ENCODE results near the gene CABP7.

The CABP7 gene

DNA sequence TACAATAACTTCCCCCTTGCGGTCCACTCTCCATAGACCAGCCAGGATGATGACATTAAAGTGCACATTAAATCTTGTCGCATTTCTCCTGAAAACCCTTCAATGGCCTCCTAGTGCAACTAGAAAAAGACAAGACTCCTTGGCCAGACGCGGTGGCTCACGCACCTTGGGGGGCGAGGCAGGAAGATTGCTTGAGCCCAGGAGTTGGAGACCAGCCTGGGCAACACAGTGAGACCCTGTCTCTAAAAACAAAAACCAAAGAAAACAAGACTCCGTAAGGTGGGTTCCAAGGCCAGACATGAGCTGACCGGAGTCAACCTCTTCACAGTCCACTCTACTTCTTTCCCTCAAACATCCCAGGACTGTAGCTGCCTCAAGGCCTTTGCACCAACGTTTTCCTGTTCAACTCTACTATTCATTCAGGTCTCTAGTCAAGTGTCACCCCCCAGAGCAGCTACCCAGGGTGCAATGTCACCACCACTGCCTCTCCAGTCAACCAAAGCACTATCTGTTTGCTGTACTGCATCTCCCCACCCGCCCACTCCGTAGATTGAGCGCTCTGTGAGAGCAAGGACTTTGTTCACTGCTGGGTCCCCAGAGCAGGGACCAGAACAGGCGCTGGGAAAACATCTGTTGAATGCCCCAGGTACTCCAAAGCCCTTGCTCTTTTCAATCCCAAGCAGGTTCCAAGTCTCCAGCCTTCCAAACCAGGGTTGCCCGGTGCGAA is 46.3 kb downstream of the CABP7 start:
- WGBS = 59% methylated on average over 15 of the region's 15 CpGs
- peak overlapping the region; percentile 81 for H3K9ac ChIP-seq (ENCODE audit: low read depth, low read length)
- peaks cover 6% of the 10 kb centered on the region; the same call in 1 of the 2 replicates for H3K4me1 ChIP-seq (ENCODE audit: insufficient read depth, low read length)
- H3K27ac ChIP-seq (ENCODE audit: low read depth, low read length) = peak overlapping the region; percentile 53
- H3K36me3 ChIP-seq (ENCODE audit: insufficient read depth, low read length) = peaks cover 14% of the 10 kb centered on the region
- peak overlapping the region; percentile 84 for H3K4me3 ChIP-seq (ENCODE audit: low read length)
- no peaks in the 10 kb centered on the region for H3K9me3 ChIP-seq (ENCODE audit: insufficient read depth, low read depth, low read length)
- H3K27me3 ChIP-seq (ENCODE audit: insufficient read depth, low read length) = no peaks in the 10 kb centered on the region

DNA sequence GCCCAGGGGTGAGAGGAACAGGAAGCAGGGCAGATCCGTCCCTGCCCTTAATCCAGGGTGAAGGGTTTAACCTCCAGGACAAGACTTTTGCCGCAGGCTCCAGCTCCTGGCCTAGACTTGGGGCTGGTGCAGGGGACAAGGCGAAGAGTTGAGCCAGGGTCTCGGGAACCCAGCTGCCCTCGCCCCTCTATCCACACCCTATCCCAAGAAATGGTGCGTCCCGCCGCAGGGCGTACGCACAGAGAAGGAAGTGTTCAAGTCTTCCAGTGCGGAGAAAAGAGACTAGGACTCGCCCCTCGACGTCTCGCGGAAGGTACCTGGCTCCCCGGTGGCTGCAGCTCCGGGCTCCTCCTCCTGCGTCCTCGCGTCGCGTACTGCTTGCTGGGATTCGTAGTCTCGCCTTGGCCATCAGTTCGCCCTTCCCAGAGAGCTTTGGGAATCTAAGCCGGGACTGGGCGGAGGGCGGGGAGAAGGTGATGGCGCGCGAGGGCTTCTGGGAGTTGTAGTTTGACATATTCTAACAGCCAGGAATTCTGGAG is 46.9 kb downstream of the CABP7 start, which contains the start of gene ZMAT5:
ZMAT5 (minus strand) TSS at position 376 of the 539 bp plus-strand sequence. CDS start 18,463 bp downstream, outside the sequence.
- Histone ChIP-seq H3K27me3 (ENCODE audit: insufficient read depth, low read length) (no peaks in the 10 kb centered on the region), H3K4me3 (ENCODE audit: low read length) (peak within 1 kb of the TSS; percentile 84), H3K27ac (ENCODE audit: low read depth, low read length) (peak within 1 kb of the TSS; percentile 83), H3K9ac (ENCODE audit: low read depth, low read length) (peak within 1 kb of the TSS; percentile 84), H3K36me3 (ENCODE audit: insufficient read depth, low read length) (peaks cover 14% of the 10 kb centered on the region), H3K9me3 (ENCODE audit: insufficient read depth, low read depth, low read length) (no peaks in the 10 kb centered on the region), H3K4me1 (ENCODE audit: insufficient read depth, low read length) (peaks cover 6% of the 10 kb centered on the region; the same call in 1 of the 2 replicates)
- 1% methylated on average over 32 of the region's 32 CpGs for WGBS

DNA sequence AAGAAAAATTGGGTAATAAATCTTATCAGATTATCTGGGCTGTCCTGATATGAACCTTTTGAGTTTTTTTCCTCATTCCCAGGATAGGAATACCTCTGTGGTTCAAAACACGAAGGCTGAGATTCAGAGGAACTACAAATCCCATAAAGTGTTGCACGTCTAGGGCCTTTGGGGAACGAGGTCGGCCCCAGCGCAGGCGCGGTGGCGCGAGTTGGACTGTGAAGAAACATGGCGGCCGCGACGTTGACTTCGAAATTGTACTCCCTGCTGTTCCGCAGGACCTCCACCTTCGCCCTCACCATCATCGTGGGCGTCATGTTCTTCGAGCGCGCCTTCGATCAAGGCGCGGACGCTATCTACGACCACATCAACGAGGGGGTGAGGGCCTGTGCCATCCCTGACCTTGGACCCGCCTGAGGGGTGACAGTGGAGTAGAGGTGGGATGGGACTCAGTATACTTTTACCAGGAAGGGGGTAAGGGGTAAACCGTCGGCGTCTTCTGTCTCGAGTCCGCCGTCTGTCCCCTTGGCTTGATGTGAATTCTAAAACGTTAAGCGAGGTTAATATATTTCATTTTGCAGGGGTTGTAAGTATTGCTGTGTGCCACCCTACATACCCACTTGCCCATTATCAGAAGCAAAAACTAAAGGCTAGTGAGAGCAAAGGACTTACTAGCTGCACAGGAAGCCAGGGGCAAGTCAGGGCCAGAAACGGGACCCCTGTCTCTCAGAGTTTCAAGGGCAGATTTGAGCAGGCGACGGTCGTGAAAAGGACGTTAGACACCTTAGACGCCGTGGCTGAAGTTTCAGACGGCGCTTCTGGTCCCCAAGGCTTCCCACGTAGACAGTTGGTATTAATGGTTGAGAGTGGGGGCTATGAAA is 47.6 kb downstream of the CABP7 start, which contains the start of gene UQCR10:
UQCR10 (plus strand) TSS at position 199 of the 881 bp plus-strand sequence; CDS start at position 229, 30 bp downstream.
- Histone ChIP-seq H3K4me1 (ENCODE audit: insufficient read depth, low read length) (peaks cover 6% of the 10 kb centered on the region; the same call in 1 of the 2 replicates), H3K9me3 (ENCODE audit: insufficient read depth, low read depth, low read length) (no peaks in the 10 kb centered on the region), H3K4me3 (ENCODE audit: low read length) (peak within 1 kb of the TSS; percentile 84), H3K9ac (ENCODE audit: low read depth, low read length) (peak within 1 kb of the TSS; percentile 84), H3K27me3 (ENCODE audit: insufficient read depth, low read length) (no peaks in the 10 kb centered on the region), H3K27ac (ENCODE audit: low read depth, low read length) (peak within 1 kb of the TSS; percentile 83), H3K36me3 (ENCODE audit: insufficient read depth, low read length) (peaks cover 14% of the 10 kb centered on the region)
- WGBS = 2% methylated on average over 44 of the region's 46 CpGs

DNA sequence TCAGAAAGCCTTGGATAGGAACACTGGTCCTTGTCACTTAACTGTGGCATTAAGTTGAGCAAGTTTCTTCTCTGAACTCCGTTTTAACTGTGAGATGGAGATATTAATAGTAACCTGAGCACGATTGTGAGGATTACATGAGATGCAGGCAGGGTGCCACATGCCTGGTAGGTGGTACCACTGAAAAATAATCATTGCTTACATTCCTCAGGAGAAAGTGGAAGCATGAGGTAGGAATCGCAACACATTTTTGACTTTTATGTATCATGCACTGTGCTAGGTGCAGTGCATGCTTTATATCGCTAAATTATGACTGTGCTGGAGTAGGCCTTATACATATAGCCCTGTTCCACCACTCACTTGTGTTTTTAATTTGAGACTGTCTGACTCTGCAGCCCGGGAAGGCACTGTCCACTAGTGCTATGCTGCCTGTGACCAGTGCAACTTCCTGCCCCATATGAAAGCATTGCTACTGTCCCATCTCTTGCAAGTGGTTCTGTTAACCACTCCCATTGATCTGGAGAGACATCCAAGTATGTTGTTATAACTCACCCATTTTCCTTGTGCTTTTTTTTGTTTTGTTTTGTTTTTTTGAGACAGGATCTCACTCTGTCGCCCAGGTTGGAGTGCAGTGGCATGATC is 48.4 kb downstream of the CABP7 start:
- no peaks in the 10 kb centered on the region for H3K27me3 ChIP-seq (ENCODE audit: insufficient read depth, low read length)
- peak overlapping the region; percentile 84 for H3K9ac ChIP-seq (ENCODE audit: low read depth, low read length)
- H3K9me3 ChIP-seq (ENCODE audit: insufficient read depth, low read depth, low read length) = no peaks in the 10 kb centered on the region
- H3K27ac ChIP-seq (ENCODE audit: low read depth, low read length) = no peak overlapping the region
- peak overlapping the region; percentile 84 for H3K4me3 ChIP-seq (ENCODE audit: low read length)
- 73% methylated on average over 6 of the region's 6 CpGs for WGBS
- H3K4me1 ChIP-seq (ENCODE audit: insufficient read depth, low read length) = peaks cover 6% of the 10 kb centered on the region; the same call in 1 of the 2 replicates
- H3K36me3 ChIP-seq (ENCODE audit: insufficient read depth, low read length) = peaks cover 14% of the 10 kb centered on the region

DNA sequence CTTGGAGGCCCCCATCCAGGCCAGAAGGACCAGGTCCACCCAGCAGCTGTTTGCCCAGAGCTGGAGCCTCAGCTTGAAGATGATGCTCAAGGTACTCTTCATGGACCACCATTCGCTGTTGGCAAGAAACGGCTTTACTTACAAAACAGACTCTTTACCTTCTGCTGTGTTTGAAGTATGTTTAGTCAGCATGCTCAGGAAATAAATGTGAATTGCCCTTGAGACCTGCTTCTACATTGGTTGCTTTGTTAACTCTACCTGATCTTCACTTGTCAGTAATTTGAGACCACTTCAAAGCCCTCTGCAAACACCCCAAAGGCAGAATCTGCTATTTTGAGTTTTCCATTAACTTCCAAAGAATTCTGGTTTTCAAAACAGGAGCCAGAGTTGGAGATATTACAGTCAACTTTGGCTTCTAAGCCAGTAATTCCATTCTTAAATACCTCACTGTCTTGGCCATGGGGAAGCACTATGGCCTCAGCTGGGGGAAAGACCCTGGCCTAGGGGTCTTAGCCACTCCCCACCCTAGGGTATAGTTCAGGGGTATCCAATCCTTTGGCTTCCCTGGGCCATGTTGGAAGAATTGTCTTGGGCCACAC is 50.0 kb downstream of the CABP7 start:
- Histone ChIP-seq H3K27me3 (ENCODE audit: insufficient read depth, low read length) (no peaks in the 10 kb centered on the region), H3K36me3 (ENCODE audit: insufficient read depth, low read length) (peaks cover 14% of the 10 kb centered on the region), H3K4me1 (ENCODE audit: insufficient read depth, low read length) (peaks cover 6% of the 10 kb centered on the region; the same call in 1 of the 2 replicates), H3K27ac (ENCODE audit: low read depth, low read length) (no peak overlapping the region), H3K9ac (ENCODE audit: low read depth, low read length) (no peak overlapping the region), H3K4me3 (ENCODE audit: low read length) (no peak overlapping the region), H3K9me3 (ENCODE audit: insufficient read depth, low read depth, low read length) (no peaks in the 10 kb centered on the region)
- WGBS = 90% methylated on average over 2 of the region's 2 CpGs

DNA sequence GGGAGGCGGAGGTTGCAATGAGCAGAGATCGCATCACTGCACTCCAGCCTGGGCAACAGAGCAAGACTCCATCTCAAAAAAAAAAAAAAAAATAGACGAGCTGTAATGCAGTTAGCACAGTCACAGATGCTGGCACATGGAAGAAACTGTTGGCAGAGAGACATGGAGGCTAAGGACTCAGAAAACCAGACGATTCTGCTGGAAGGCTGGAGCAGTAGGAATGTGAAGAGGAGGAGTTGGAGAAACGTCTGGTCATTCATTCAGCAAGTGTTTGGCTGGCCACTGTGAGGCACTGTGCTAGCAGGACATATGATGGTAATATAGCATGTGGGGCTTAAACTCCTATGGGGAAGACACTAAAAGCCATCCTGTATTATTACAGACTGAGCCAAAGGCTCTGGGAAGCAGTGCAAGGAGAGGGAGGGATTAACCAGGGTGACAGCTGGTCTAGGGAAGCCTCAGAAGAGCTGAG is 52.4 kb downstream of the CABP7 start:
- Histone ChIP-seq H3K27me3 (ENCODE audit: insufficient read depth, low read length) (no peaks in the 10 kb centered on the region), H3K9ac (ENCODE audit: low read depth, low read length) (no peak overlapping the region), H3K4me3 (ENCODE audit: low read length) (no peak overlapping the region), H3K9me3 (ENCODE audit: insufficient read depth, low read depth, low read length) (no peaks in the 10 kb centered on the region), H3K27ac (ENCODE audit: low read depth, low read length) (no peak overlapping the region), H3K36me3 (ENCODE audit: insufficient read depth, low read length) (peaks cover 14% of the 10 kb centered on the region), H3K4me1 (ENCODE audit: insufficient read depth, low read length) (peaks cover 6% of the 10 kb centered on the region; the same call in 1 of the 2 replicates)
- WGBS = 70% methylated on average over 5 of the region's 5 CpGs

DNA sequence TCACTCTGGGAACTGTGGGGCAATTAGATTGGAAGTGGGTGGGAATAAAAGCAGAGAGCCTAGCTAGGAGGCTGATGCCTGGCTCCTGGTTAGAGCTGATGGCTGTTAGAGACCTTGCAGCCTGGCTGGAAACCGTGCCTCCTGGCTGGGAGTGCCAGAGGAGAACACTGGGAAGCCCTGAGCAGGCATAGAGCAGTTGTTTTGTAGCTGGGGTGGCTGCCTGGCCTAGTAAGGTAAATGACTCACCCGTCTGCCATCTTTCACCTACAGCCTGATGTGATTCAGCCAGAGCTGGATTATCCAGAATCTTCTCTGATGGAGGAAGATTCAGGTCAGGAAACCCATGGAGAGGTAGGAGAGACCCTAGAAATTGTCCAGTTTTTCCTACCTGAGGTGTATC is 53.4 kb downstream of the CABP7 start:
- Histone ChIP-seq H3K36me3 (ENCODE audit: insufficient read depth, low read length) (peaks cover 14% of the 10 kb centered on the region), H3K27me3 (ENCODE audit: insufficient read depth, low read length) (no peaks in the 10 kb centered on the region), H3K9ac (ENCODE audit: low read depth, low read length) (no peak overlapping the region), H3K4me3 (ENCODE audit: low read length) (no peak overlapping the region), H3K27ac (ENCODE audit: low read depth, low read length) (no peak overlapping the region), H3K4me1 (ENCODE audit: insufficient read depth, low read length) (peaks cover 2% of the 10 kb centered on the region; the same call in 1 of the 2 replicates), H3K9me3 (ENCODE audit: insufficient read depth, low read depth, low read length) (no peaks in the 10 kb centered on the region)
- 44% methylated on average over 2 of the region's 2 CpGs for WGBS

DNA sequence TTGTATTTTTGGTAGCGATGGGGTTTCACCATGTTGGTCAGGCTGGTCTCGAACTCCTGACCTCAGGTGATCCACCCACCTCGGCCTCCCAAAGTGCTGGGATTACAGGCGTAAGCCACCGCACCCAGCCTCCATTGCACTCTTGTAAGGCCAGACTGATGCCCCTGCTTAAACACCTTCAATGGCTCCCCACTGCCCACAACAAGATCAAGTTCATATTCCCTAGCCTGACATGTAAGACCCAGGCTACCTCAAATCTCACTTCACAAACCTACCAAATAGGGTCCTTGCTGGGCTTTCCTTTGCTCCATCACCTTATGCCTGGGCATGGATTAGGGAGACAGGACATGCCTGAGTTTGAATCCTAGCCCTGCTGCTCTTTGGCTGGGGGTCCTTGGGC is 60.4 kb downstream of the CABP7 start:
- WGBS = 97% methylated on average over 5 of the region's 5 CpGs
- Histone ChIP-seq H3K4me1 (ENCODE audit: insufficient read depth, low read length) (peaks cover 13% of the 10 kb centered on the region), H3K27ac (ENCODE audit: low read depth, low read length) (no peak overlapping the region), H3K27me3 (ENCODE audit: insufficient read depth, low read length) (no peaks in the 10 kb centered on the region), H3K9ac (ENCODE audit: low read depth, low read length) (no peak overlapping the region), H3K36me3 (ENCODE audit: insufficient read depth, low read length) (no peaks in the 10 kb centered on the region), H3K9me3 (ENCODE audit: insufficient read depth, low read depth, low read length) (no peaks in the 10 kb centered on the region), H3K4me3 (ENCODE audit: low read length) (no peak overlapping the region)

DNA sequence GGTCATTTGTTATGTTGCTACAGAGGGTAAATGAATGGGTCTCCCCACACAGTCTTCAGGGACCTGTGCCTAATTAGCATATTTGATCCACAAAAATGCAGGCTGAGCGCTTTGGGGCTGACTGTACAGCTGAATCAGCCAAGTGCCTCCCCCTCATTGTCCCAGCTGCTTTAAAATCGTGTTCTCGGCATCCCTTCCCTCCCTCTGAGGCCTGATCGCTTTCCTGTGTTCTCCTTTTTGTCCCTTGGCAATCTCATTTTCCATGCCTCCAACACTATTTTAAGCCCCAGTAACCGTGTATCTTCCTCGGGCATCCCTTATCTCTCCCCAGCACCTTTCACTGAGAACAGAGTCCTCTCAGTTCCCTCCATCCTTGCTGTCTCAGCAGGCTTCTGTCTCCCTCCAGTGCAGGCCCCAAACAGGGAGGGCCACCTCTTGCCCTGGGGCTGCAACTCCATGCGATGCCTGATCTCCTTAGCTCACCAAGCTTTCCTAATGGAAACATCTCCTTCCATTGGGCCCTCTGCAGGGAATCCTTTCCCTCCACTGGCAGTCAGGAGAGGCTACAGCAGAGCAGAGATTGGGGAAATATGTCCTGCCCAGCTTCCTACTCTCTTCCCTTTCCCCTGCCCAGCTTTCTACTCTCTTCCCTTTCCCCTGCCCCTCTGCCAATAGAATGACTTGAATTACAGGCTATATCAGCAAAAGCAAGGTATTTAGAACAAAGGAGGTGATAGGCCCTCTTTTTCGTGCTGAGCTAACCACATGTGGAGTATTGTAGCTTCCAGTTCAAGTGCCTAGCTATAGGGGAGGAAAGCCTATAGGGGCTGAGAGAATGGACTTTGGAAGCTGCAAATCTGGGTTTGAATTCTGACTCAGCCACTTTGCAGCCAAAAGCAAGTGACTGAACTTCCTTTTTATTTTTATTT is 61.2 kb downstream of the CABP7 start:
- Histone ChIP-seq H3K27me3 (ENCODE audit: insufficient read depth, low read length) (no peaks in the 10 kb centered on the region), H3K4me3 (ENCODE audit: low read length) (no peak overlapping the region), H3K4me1 (ENCODE audit: insufficient read depth, low read length) (peaks cover 13% of the 10 kb centered on the region), H3K9me3 (ENCODE audit: insufficient read depth, low read depth, low read length) (no peaks in the 10 kb centered on the region), H3K9ac (ENCODE audit: low read depth, low read length) (no peak overlapping the region), H3K36me3 (ENCODE audit: insufficient read depth, low read length) (no peaks in the 10 kb centered on the region), H3K27ac (ENCODE audit: low read depth, low read length) (no peak overlapping the region)
- whole genome bisulfite sequencing = 67% methylated on average over 8 of the region's 8 CpGs
